ENCODE measurements around the gene PRPF19.

DNA sequence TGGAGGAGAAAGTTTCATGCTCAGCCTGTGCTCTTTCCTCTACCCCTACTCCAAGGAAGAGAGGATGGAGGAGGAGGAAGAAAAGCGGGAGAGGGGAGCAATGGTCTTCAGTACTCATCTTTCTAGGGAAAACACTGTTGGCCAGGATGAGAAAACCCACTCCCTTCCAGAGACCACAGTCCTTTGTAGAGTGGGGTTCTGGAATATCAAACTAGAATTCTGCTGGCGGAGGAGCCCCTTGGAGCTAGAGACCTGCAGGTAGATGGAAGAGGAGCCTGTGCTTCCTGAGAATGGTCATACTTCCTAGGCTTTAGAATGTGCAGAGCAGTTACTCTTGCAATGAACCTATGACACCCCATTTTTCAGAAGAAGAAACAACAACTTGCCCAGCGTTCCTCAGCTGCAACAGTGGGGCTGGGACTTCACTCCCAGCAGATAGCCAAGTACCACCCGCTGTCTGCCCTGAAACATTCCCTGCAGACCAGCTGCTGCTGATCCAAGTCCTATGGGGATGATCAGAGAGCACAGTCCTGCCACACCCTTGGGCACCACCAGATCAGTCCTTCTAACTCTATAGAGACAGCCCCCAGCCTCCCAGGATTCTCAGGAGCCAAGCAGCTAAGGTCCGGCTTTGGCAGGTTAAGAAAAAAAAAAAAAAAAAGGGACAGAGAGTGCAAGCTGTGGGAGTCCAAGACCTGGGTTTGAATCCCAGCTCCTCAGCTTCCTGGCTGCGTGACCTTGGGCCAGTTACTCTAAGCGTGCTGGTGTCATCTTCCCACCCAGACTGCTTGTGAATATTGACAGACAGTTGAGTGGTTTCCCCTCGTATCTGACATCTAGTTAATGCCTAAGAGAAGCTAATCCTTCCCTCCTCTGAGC, 51.3 kb downstream of the PRPF19 start:
- TF ChIP-seq TAF1 (CRISPR knock-in tag; IDR thresholded peaks at IDR 0.05) (no peak), ZSCAN9 (CRISPR knock-in tag; IDR thresholded peaks at IDR 0.05; ENCODE audit: borderline replicate concordance) (no peak), ZNF775 (CRISPR knock-in tag; IDR thresholded peaks at IDR 0.05; ENCODE audit: borderline replicate concordance) (no peak), YY1 (IDR thresholded peaks at IDR 0.05; ENCODE audit: insufficient read depth, insufficient replicate concordance, low read depth, low read length) (no peak), ETV6 (CRISPR knock-in tag; conservative IDR thresholded peaks at IDR 0.05) (no peak), RXRB (CRISPR knock-in tag; IDR thresholded peaks at IDR 0.05; ENCODE audit: borderline replicate concordance) (no peak)
- TF ChIP-seq, protein P1, sequence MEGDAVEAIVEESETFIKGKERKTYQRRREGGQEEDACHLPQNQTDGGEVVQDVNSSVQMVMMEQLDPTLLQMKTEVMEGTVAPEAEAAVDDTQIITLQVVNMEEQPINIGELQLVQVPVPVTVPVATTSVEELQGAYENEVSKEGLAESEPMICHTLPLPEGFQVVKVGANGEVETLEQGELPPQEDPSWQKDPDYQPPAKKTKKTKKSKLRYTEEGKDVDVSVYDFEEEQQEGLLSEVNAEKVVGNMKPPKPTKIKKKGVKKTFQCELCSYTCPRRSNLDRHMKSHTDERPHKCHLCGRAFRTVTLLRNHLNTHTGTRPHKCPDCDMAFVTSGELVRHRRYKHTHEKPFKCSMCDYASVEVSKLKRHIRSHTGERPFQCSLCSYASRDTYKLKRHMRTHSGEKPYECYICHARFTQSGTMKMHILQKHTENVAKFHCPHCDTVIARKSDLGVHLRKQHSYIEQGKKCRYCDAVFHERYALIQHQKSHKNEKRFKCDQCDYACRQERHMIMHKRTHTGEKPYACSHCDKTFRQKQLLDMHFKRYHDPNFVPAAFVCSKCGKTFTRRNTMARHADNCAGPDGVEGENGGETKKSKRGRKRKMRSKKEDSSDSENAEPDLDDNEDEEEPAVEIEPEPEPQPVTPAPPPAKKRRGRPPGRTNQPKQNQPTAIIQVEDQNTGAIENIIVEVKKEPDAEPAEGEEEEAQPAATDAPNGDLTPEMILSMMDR (CRISPR knock-in tag; IDR thresholded peaks at IDR 0.05) = no peak

Data from HepG2 (cell line).